ENCODE measurements around the gene AFF4. TPM values are rescaled to one million over a fixed set of nuclear protein-coding genes. Genes with fewer than 3 reads are reported as not detected.

AFF4 gene
- total and polyA plus RNA-seq, 9 of the 15 experiments (the other 6 are each of a cell fraction or from before 2014, with no cell fraction given) = 1.7 to 25.8 (median 17.9) TPM

GRCh38 chr5:132898094-132898493, 65.3 kb downstream of the AFF4 start:
- H3K4me1 ChIP-seq (replicated peaks in 1 of 2; ENCODE audit: control insufficient read depth in 2 of 2, insufficient read depth in 2 of 2, low read length in 2 of 2) = no peaks in the 10 kb centered on the region
- H3K27ac ChIP-seq (ENCODE audit: extremely low read depth, low read depth, low read length) = no peak overlapping the region
- 69% methylated on average over 3 of the region's 3 CpGs for WGBS (ENCODE audit: insufficient coverage, low coverage, missing lambda C conversion rate)
- no TSS peak for BruUV-seq (replicated peaks)
- FAIRE-seq = no peak
- H3K9me1 ChIP-seq (ENCODE audit: control insufficient read depth, insufficient read depth, low read length) = no peaks in the 10 kb centered on the region
- intact Hi-C loops (cut with micrococcal nuclease) = no loop called here
- H3K9me3 ChIP-seq (replicated peaks; ENCODE audit: control insufficient read depth, insufficient read depth, low read depth, low read length) = no peaks in the 10 kb centered on the region
- no peak for DNase-seq (ENCODE audit: extremely low read depth in 1 of 4, low spot score in 3 of 4)
- no peaks in the 10 kb centered on the region for H4K20me1 ChIP-seq (replicated peaks; ENCODE audit: control insufficient read depth, insufficient read depth, low read length)
- in situ Hi-C loops (cut with MboI) = no loop called here
- no peak for ATAC-seq
- no peaks in the 10 kb centered on the region for H3K79me2 ChIP-seq (ENCODE audit: control insufficient read depth, insufficient read depth, low read length)
- no peaks in the 10 kb centered on the region for H3K27me3 ChIP-seq (ENCODE audit: control insufficient read depth in 2 of 2, insufficient read depth in 2 of 2, low read length in 2 of 2)
- POLR2A ChIA-PET = interaction anchor here (1.7 kb wide), 1 partner anchor 20 kb away, joined by 3 read pairs; no protein-coding TSS in a partner anchor
- H2AFZ ChIP-seq (ENCODE audit: low read depth, low read length) = no peak overlapping the region
- H3K9ac ChIP-seq (ENCODE audit: insufficient read depth in 1 of 2, low read depth in 2 of 2, low read length in 2 of 2) = no peak overlapping the region
- CTCF ChIA-PET (ENCODE audit: low intra/inter-chr PET ratio) = no interaction called here
- TF ChIP-seq NR3C1 (CRISPR knock-in tag; IDR thresholded peaks at IDR 0.05) (no peak), NFE2 (IDR thresholded peaks at IDR 0.05; ENCODE audit: low read depth) (no peak), ZNF436 (CRISPR knock-in tag; IDR thresholded peaks at IDR 0.05) (no peak), ATF7 (IDR thresholded peaks at IDR 0.05) (no peak), ELF1 (tag; IDR thresholded peaks at IDR 0.05) (no peak), ZNF696 (CRISPR knock-in tag; conservative IDR thresholded peaks at IDR 0.05) (no peak), ILK (tag; IDR thresholded peaks at IDR 0.05; ENCODE audit: borderline replicate concordance, low read depth) (no peak), HMBOX1 (IDR thresholded peaks at IDR 0.05) (no peak), RBM22 (IDR thresholded peaks at IDR 0.05; ENCODE audit: low read depth, low read length, poor library complexity, severe bottlenecking) (no peak), GTF2F1 (IDR thresholded peaks at IDR 0.05; ENCODE audit: low read depth, low read length) (no peak), FOXK2 (conservative IDR thresholded peaks at IDR 0.05 in 1 of 2, IDR thresholded peaks at IDR 0.05 in 1 of 2; ENCODE audit: low read depth in 2 of 2) (no peak), ETS2 (tag; IDR thresholded peaks at IDR 0.05; ENCODE audit: borderline replicate concordance, poor library complexity, severe bottlenecking) (no peak), ARNT (IDR thresholded peaks at IDR 0.05) (no peak), ZNF311 (CRISPR knock-in tag; IDR thresholded peaks at IDR 0.05) (no peak), MTF1 (CRISPR knock-in tag; IDR thresholded peaks at IDR 0.05; ENCODE audit: borderline replicate concordance) (no peak), PML (IDR thresholded peaks at IDR 0.05; ENCODE audit: low read length) (no peak), ZNF224 (CRISPR knock-in tag; IDR thresholded peaks at IDR 0.05) (no peak), TAF9B (IDR thresholded peaks at IDR 0.05; ENCODE audit: partially characterized antibody) (no peak), ZSCAN32 (CRISPR knock-in tag; IDR thresholded peaks at IDR 0.05) (no peak), PHF20 (IDR thresholded peaks at IDR 0.05; ENCODE audit: partially characterized antibody) (no peak)
- H3K4me3 ChIP-seq = no peak overlapping the region
- peaks cover 77% of the 10 kb centered on the region for H3K36me3 ChIP-seq (ENCODE audit: control insufficient read depth, insufficient read depth, low read length)
- no peak overlapping the region for H3K4me2 ChIP-seq (ENCODE audit: insufficient read depth, low read length)

Data from K562 (cell line).